Endothelial cell (in vitro differentiated cells): ENCODE measurements around the gene S100A2. TPM values are rescaled to one million over a fixed set of nuclear protein-coding genes. Genes with fewer than 3 reads are reported as not detected.

Experiments used
- DNase-seq: peaks from one replicate; pipeline ENCODE4 v3.0.0; 2021; ENCODE audit warnings: low spot score
- H3K27ac Mint-ChIP-seq: one replicate; pipeline ENCODE4 v1.8.0; 2021; ENCODE audit warnings: mixed read lengths, inconsistent platforms; ENCODE audit not compliant: unreplicated experiment
- H3K27me3 Mint-ChIP-seq: one replicate; pipeline ENCODE4 v1.8.0; 2021; ENCODE audit warnings: mild to moderate bottlenecking, moderate library complexity, mixed read lengths, inconsistent platforms; ENCODE audit not compliant: unreplicated experiment
- H3K36me3 Mint-ChIP-seq: one replicate; pipeline ENCODE4 v1.8.0; 2021; ENCODE audit warnings: mild to moderate bottlenecking, low read depth, mixed read lengths, inconsistent platforms; ENCODE audit not compliant: unreplicated experiment
- H3K4me1 Mint-ChIP-seq: one replicate; pipeline ENCODE4 v1.8.0; 2021; ENCODE audit warnings: mild to moderate bottlenecking, mixed read lengths, inconsistent platforms; ENCODE audit not compliant: unreplicated experiment
- H3K4me3 Mint-ChIP-seq: one replicate; pipeline ENCODE4 v1.8.0; 2021; ENCODE audit warnings: mild to moderate bottlenecking, mixed read lengths, inconsistent platforms; ENCODE audit not compliant: unreplicated experiment
- H3K9me3 Mint-ChIP-seq: one replicate; pipeline ENCODE4 v1.8.0; 2021; ENCODE audit warnings: mixed read lengths, inconsistent platforms; ENCODE audit not compliant: unreplicated experiment
- total RNA-seq: library from RNA; stranded (reverse); fragmentation: NEBNext Ultra II Directional; extraction: Animal tissue kit (Norgen Biotek cat#: 25700); gene quantifications from one replicate; pipeline ENCODE4 v1.2.1, GENCODE V29; 2021; ENCODE audit not compliant: unreplicated experiment
- TF ChIP-seq, protein P1 (sequence below): fragments of 200-600 bp; sonication (generic); IDR thresholded peaks from one replicate; pipeline ENCODE4 v1.5.0; 2021; ENCODE audit warnings: antibody characterized with exemption; ENCODE audit not compliant: unreplicated experiment

Gene S100A2
- total RNA-seq, 1 donor from 2014 or later, result not detected

DNA sequence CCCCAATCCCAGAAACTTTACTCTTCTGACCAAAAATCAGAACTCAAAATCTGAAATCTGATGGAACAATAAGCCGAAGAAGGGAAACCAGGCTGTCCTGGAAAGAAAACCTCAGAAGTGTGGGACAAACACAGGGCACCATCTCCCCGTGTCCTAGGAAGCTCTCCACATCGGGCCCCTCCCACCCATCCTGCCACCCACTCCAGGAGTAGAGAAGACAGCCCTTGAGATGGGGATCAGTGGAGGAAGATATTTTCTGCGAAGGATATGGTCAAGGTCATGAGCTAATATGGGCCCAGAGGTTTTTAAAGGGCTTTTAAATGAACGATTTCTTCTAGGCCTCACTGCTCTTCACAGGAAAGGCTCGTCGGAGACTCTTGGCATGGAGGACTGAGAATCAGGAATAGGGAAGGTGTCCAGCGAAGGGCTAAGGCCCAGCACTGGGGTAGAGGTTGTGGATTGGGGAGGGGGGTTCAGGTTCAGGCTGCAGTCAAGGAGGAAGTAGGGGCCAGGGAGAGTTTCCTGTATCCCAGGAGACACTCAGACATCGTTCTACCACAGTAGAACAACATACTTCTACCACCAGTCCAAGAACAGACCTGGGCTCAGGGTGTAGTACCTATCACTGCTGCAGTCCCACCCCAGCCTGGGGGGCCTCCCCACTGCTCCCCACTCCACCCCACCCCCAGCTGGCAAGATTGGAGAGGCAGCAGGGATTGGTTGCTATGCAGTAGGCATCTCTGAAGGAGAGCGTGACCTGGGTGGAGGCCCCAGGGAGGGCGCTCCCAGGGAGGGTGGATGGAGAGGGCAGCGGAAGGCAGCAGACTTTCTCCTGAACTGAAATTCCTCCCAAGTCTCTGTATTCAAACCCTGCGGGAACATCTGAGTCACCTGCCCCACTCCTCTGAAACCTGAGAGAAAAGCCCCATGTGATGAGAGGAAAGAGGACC, 23.7 kb downstream of the S100A2 start:
- Mint-ChIP-seq H3K36me3 (peaks cover 4% of the 10 kb centered on the region), H3K27ac (no peak overlapping the region), H3K27me3 (peaks cover 18% of the 10 kb centered on the region), H3K4me3 (no peak overlapping the region), H3K9me3 (no peaks in the 10 kb centered on the region), H3K4me1 (peaks cover 22% of the 10 kb centered on the region)
- DNase-seq, result no peak
- TF ChIP-seq, protein P1, sequence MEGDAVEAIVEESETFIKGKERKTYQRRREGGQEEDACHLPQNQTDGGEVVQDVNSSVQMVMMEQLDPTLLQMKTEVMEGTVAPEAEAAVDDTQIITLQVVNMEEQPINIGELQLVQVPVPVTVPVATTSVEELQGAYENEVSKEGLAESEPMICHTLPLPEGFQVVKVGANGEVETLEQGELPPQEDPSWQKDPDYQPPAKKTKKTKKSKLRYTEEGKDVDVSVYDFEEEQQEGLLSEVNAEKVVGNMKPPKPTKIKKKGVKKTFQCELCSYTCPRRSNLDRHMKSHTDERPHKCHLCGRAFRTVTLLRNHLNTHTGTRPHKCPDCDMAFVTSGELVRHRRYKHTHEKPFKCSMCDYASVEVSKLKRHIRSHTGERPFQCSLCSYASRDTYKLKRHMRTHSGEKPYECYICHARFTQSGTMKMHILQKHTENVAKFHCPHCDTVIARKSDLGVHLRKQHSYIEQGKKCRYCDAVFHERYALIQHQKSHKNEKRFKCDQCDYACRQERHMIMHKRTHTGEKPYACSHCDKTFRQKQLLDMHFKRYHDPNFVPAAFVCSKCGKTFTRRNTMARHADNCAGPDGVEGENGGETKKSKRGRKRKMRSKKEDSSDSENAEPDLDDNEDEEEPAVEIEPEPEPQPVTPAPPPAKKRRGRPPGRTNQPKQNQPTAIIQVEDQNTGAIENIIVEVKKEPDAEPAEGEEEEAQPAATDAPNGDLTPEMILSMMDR, result no peak

DNA sequence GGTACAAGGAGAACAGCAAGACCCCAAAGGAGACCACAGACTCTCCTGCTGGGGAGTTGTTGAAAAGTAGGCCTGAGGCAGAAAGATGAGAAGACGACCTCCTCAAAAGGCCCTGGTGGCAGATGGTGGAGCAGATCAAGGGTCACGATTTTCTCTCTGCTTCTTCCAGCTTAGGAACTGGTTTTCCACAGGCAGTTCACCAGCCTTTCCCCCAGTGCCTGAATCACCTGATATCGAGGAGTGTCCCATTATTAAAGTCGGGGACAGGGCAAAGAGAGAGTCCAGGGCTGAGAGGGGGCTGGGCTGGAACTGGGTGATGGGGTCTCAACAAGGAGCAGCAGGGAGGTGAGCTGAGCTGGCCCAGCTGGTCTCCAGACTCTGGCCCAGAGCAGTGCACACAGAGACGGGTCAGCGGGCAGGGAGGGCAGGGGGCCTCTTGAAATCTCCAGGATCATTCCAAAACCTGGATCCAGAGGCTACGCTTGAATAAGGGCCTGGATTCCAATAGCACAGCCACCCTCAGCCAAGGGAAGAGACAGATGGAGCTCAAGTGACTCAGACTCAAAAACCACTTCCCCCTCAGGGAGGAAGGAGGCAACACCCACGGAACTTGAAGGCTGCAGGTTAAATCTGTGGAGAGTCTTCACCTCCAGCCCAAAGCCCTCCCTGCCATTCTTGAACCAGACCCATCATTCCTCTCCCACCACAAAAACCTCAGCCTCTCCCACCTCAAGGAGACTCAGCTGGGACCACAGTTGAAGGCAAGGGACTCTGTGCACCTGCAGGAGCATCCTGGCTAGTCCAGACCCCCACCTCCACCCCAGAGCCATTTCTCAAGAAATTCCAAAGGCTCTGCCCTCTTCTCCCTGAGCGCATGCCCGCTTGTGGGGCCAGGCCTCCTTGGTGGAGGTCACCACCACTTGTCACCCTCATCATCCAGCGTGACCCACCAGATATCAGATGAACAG, 25.0 kb downstream of the S100A2 start, which contains the start of gene S100A5:
Gene S100A5, minus strand, starts transcription at position 541 of the 968 bp plus-strand sequence. CDS start 743 bp downstream, outside the sequence.
- TF ChIP-seq, protein P1, result no peak
- no peaks in the 10 kb centered on the region for H3K9me3 Mint-ChIP-seq
- H3K27me3 Mint-ChIP-seq, result peaks cover 13% of the 10 kb centered on the region
- no peak for DNase-seq
- no peaks in the 10 kb centered on the region for H3K36me3 Mint-ChIP-seq
- H3K4me3 Mint-ChIP-seq, result no peak within 1 kb of the TSS
- no peak within 1 kb of the TSS for H3K27ac Mint-ChIP-seq
- peaks cover 22% of the 10 kb centered on the region for H3K4me1 Mint-ChIP-seq

DNA sequence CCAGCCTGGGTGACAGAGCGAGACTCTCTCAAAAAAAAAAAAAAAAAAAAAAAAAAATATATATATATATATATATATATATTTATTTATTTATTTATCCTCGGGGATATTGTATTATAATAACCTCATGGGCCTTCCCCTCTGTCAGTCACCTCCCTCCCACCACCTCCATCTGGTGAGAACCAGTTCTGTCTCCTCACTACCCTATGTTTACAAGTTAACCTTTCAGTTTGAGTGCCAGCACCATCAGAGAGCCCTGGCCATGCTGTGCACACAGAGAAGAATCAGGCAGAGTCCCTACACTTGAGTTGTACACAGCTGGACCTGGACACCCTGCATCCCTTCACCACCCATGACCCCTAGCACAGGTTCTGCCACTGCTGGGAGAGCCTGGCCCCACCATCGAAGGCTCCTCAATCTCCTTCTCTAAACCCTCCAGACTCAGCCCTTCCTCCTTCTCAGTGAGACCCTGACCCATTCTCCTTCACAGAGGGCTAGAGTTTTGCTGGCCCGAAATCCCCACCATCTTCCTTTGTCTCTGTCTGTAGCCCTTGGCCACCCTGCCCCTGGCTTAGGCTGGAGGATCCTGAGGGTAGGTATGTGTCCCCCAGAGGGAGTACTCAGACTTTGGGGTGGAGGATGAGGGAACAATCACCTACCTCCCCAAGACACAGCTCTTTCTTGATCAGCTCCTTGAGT, 26.1 kb downstream of the S100A2 start:
- Mint-ChIP-seq H3K4me1 (peaks cover 12% of the 10 kb centered on the region), H3K27me3 (peaks cover 11% of the 10 kb centered on the region), H3K9me3 (no peaks in the 10 kb centered on the region), H3K27ac (no peak overlapping the region), H3K36me3 (no peaks in the 10 kb centered on the region), H3K4me3 (no peak overlapping the region)
- TF ChIP-seq, protein P1, result no peak
- DNase-seq, result no peak

DNA sequence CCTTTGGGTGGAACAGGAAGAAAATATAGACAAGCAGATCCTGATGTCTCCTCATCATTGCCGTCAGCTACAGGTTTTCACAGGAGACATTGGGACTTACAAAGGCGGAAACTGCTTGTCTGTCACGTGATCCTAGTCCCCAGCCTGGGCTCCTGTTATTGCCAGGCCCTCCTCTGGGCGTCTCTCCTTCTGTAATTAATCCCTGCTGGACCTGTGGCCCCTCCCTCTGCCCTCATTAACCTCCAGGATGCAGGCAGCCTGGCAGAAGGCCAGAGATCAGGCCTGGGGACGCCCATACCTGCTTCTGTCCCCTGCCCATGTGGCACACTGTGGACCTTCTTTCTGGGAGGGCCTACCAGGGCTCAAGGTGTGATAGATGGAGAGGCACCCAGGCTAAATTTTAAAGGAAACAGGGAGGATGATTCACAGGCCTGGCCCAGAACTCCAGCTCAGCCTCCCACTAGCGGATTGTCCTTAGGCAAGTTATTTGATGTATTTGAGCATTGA, 27.3 kb downstream of the S100A2 start:
- no peak for DNase-seq
- peaks cover 15% of the 10 kb centered on the region for H3K4me1 Mint-ChIP-seq
- TF ChIP-seq, protein P1, result no peak
- H3K9me3 Mint-ChIP-seq, result no peaks in the 10 kb centered on the region
- H3K27ac Mint-ChIP-seq, result no peak overlapping the region
- no peaks in the 10 kb centered on the region for H3K36me3 Mint-ChIP-seq
- no peak overlapping the region for H3K4me3 Mint-ChIP-seq
- H3K27me3 Mint-ChIP-seq, result peaks cover 14% of the 10 kb centered on the region
